Adrenal gland (tissue), 12 donors: ENCODE measurements around the gene HCN4. TPM values are rescaled to one million over a fixed set of nuclear protein-coding genes. Genes with fewer than 3 reads are reported as not detected.

Experiments used
- DNase-seq, 7 donors: peaks; one replicate each; pipeline ENCODE4 v3.0.0-alpha.2; 2019 to 2020
- H3K27ac ChIP-seq, 5 donors: fragments of 200-600 bp; sonication (generic) in 4 of 5; 1 replicate in 3 of 5; 2 replicates in 2 of 5; pipeline versions ENCODE4 v1.5.1 to v1.8.0; 2016 to 2020; ENCODE audit warnings: mild to moderate bottlenecking in 1 of 5
- H3K27me3 ChIP-seq: fragments of 200-600 bp; 2 replicates; pipeline ENCODE4 v1.8.0; 2021
- H3K36me3 ChIP-seq, 2 donors: fragments of 200-600 bp; replicated peaks in 1 of 2; 1 replicate in 1 of 2; 2 replicates in 1 of 2; pipeline versions ENCODE4 v1.5.1 to v1.8.0; 2018 to 2022
- H3K4me1 ChIP-seq, 2 donors: fragments of 200-600 bp; replicated peaks in 1 of 2; 1 replicate in 1 of 2; 2 replicates in 1 of 2; pipeline versions ENCODE4 v1.5.1 to v1.8.0; 2018 to 2021
- H3K4me3 ChIP-seq, 4 donors: fragments of 200-600 bp; sonication (generic) in 3 of 4; one replicate each; pipeline ENCODE4 v1.5.1; 2016 to 2018
- H3K9me3 ChIP-seq, 3 donors: fragments of 200-600 bp; sonication (generic) in 1 of 3; replicated peaks in 1 of 3; 1 replicate in 2 of 3; 2 replicates in 1 of 3; pipeline versions ENCODE4 v1.5.1 to v1.8.0; 2016 to 2021
- CTCF ChIP-seq, 6 experiments: fragments of 450-650 bp in 4 of 6; fragments of 200-600 bp in 2 of 6; sonication (generic) in 1 of 6; IDR thresholded peaks; 1 replicate in 5 of 6; 2 replicates in 1 of 6; pipeline versions ENCODE4 v1.5.1 to v1.8.0; 2016 to 2021; ENCODE audit warnings: antibody characterized with exemption in 6 of 6, mild to moderate bottlenecking in 2 of 6, moderate library complexity in 1 of 6
- POLR2A ChIP-seq, 2 donors: fragments of 450-650 bp; IDR thresholded peaks; one replicate each; pipeline ENCODE4 v1.6.1; 2017; ENCODE audit warnings: antibody characterized with exemption in 2 of 2, mild to moderate bottlenecking in 2 of 2, moderate library complexity in 1 of 2
- WGBS, 4 donors: extraction: QIAGEN DNeasy Blood & Tissue Kit in 2 of 4; methylation state at CpG; one replicate each; pipeline versions ENCODE4 v1.1.5 to v1.1.7; 2013 to 2017; 5-methylcytosine and 5-hydroxymethylcytosine counted together
- intact Hi-C, 2 donors: fragments of 100-400 bp; cut with DNase I; formaldehyde crosslinking; loops; one replicate each; pipeline versions ENCODE4 v1.14.1 to v1.15.0; 2022 to 2023
- polyA plus RNA-seq, 3 donors: library from polyadenylated mRNA; stranded (reverse); fragments of 200-250 nt in 2 of 3; fragments of 350-450 nt in 1 of 3; fragmentation: Illumina TruSeq in 1 of 3; extraction: RNeasy Lipid Tissue Mini Kit (QIAGEN cat#74804) in 1 of 3; gene quantifications; one replicate each; pipeline ENCODE4 v1.2.3, GENCODE V29; 2013 to 2014
- total RNA-seq, 9 donors: library from RNA; depleted of rRNA in 4 of 9; stranded (reverse); fragments of >200 nt in 4 of 9; fragments of 120-200 nt in 1 of 9; fragmentation: NEBNext Ultra II Directional in 1 of 9; extraction: Animal tissue kit (Norgen Biotek cat#: 25700) in 1 of 9; gene quantifications; one replicate each; pipeline versions ENCODE4 v1.1.0 to v1.2.4, GENCODE V29; 2013 to 2023
- donor health status: healthy with polysubstance abuse.
- donor health status: Bipolar disorder and iron deficiency.
- donor health status: DM: yes; HTN: yes; CAD: no.
- donor health status: DM: no; HTN: no; CAD: no.
- donor health status: DM: no; HTN: no; CAD: no.
- donor health status: DM: yes; HTN: yes; CAD: no.

HCN4 gene
- total and polyA plus RNA-seq, 12 donors = 0.04 to 1.2 (median 0.27) TPM; not detected in 2

- intact Hi-C loops = no loop called here
- no peaks in the 10 kb centered on the region for H3K36me3 ChIP-seq
- TF ChIP-seq POLR2A (IDR thresholded peaks at IDR 0.05) (no peak), CTCF (IDR thresholded peaks at IDR 0.05) (no peak)
- no peaks in the 10 kb centered on the region for H3K4me1 ChIP-seq
- H3K27ac ChIP-seq = no peak overlapping the region
- no peaks in the 10 kb centered on the region for H3K27me3 ChIP-seq
- WGBS, 4 donors = 86 to 92% (median 90%) methylated on average over 26 to 30 of the region's 30 CpGs
- no peaks in the 10 kb centered on the region for H3K9me3 ChIP-seq
- no peak for DNase-seq
- H3K4me3 ChIP-seq = no peak overlapping the region
Measured at GRCh38 chr15:73323374-73323955, 45.3 kb downstream of the HCN4 start.

GRCh38 chr15:73322665-73323373 is 45.9 kb downstream of the HCN4 start:
- 82 to 92% (median 84%) methylated on average over 8 to 38 of the region's 38 CpGs for WGBS, 4 donors

GRCh38 chr15:73321496-73322450 is 47.0 kb downstream of the HCN4 start:
- Histone ChIP-seq H3K4me1 (no peaks in the 10 kb centered on the region), H3K36me3 (no peaks in the 10 kb centered on the region), H3K9me3 (no peaks in the 10 kb centered on the region), H3K27me3 (no peaks in the 10 kb centered on the region), H3K27ac (no peak overlapping the region), H3K4me3 (no peak overlapping the region)
- 83 to 87% (median 83%) methylated on average over 17 of the region's 17 CpGs for WGBS, 4 donors
- DNase-seq = no peak
- intact Hi-C loops = no loop called here
- TF ChIP-seq CTCF (IDR thresholded peaks at IDR 0.05) (no peak), POLR2A (IDR thresholded peaks at IDR 0.05) (no peak)

More at GRCh38 chr15:73322665-73323373, 45.9 kb downstream of the HCN4 start:
- Histone ChIP-seq H3K36me3 (no peaks in the 10 kb centered on the region), H3K9me3 (no peaks in the 10 kb centered on the region), H3K4me3 (no peak overlapping the region), H3K27ac (no peak overlapping the region), H3K27me3 (no peaks in the 10 kb centered on the region), H3K4me1 (no peaks in the 10 kb centered on the region)
- no peak for DNase-seq
- no peak for TF ChIP-seq CTCF (IDR thresholded peaks at IDR 0.05)
- TF ChIP-seq POLR2A (IDR thresholded peaks at IDR 0.05) = no peak
- intact Hi-C loops = no loop called here

GRCh38 chr15:73320619-73321180 is 48.1 kb downstream of the HCN4 start:
- H3K36me3 ChIP-seq = no peaks in the 10 kb centered on the region
- H3K4me1 ChIP-seq = no peaks in the 10 kb centered on the region
- no peaks in the 10 kb centered on the region for H3K27me3 ChIP-seq
- intact Hi-C loops = no loop called here
- H3K27ac ChIP-seq = no peak overlapping the region
- no peak overlapping the region for H3K4me3 ChIP-seq
- WGBS, 4 donors = 87 to 96% (median 94%) methylated on average over 3 of the region's 3 CpGs
- no peak for DNase-seq
- H3K9me3 ChIP-seq = no peaks in the 10 kb centered on the region
- TF ChIP-seq CTCF (IDR thresholded peaks at IDR 0.05) (no peak), POLR2A (IDR thresholded peaks at IDR 0.05) (no peak)
